Measurements from ENCODE around the gene COL9A3. TPM values are rescaled to one million over a fixed set of nuclear protein-coding genes. Genes with fewer than 3 reads are reported as not detected.

The COL9A3 gene
- 0.41 to 0.74 TPM (median 0.60 TPM) in 5 replicates for total RNA-seq (2022; extraction: Qiagen RNA extraction)

DNA sequence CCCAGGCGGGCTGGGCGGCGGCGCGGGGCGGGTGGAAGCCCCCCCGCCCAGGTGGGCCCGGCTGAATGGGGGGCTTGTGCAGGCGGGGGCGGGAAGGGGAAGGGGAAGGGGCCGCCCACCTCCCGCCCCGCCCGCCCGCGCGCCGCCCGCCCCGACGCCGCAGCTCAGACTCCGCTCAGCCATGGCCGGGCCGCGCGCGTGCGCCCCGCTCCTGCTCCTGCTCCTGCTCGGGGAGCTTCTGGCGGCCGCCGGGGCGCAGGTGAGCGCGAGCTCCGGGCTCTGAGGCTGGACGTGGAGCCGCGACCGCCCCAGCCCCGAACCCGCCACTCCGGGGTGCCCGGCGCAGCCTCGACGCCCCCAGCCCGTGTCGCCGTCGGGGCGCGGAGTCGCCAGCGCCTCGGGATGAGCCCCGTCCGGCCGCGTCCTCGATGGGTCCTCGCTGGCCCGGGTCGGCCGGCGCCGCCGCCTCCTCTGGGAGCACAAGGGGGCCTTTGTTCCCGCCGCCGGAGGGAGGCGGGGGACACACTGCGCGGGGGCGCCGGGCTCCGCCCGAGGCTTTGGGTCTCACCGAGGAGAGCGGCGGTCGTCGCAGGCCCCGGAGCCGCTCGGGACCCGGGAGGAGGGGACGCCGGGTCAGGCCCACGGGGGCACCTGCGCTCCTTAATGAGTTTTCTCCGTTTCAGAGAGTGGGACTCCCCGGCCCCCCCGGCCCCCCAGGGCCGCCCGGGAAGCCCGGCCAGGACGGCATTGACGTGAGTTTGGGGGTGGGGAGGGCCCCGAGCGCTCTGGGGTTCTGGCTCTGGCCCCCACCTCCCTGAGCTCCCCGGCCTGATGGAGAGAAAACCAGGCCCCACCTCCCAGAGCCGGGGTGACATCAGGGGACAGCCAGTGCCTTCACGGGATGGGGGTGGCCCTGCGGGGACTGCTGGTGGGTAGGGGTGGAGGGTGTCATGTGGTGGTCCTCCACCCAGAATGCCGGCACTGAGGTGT, at the start of gene COL9A3:
Gene COL9A3 (plus strand): TSS at position 167 of the 990 bp plus-strand sequence. CDS start 15 bp downstream, at position 182.

GRCh38 chr20:62804627-62805154, 12.2 kb upstream of the COL9A3 start, which contains the start of gene OGFR:
Gene OGFR, plus strand, starts transcription at chr20:62804835. Its CDS starts 25 bp downstream, at chr20:62804860.

GRCh38 chr20:62861726-62862336, 45.0 kb downstream of the COL9A3 start, which contains the start of gene TCFL5:
Gene TCFL5, minus strand, starts transcription at chr20:62861822. Its CDS starts 152 bp downstream, at chr20:62861670.

Other genes with a start within 250 kb of the COL9A3 start
- gene SLCO4A1, start 174.5 kb upstream of the COL9A3 start, total RNA-seq (2022; extraction: Qiagen RNA extraction): 10.3 to 16.8 TPM (median 15.7 TPM) in 5 replicates
- 0.03 to 0.14 TPM (median 0.07 TPM) in 5 replicates for gene NTSR1, start 108.2 kb upstream of the COL9A3 start, total RNA-seq (2022; extraction: Qiagen RNA extraction)
- gene MRGBP, start 20.6 kb upstream of the COL9A3 start, total RNA-seq (2022; extraction: Qiagen RNA extraction): 19.6 to 22.7 TPM (median 22.3 TPM) in 5 replicates
- 37.7 to 49.8 TPM (median 42.9 TPM) in 5 replicates for gene OGFR, start 12.2 kb upstream of the COL9A3 start, total RNA-seq (2022; extraction: Qiagen RNA extraction)
- 3.6 to 4.3 TPM (median 3.8 TPM) in 5 replicates for gene TCFL5, start 44.8 kb downstream of the COL9A3 start, total RNA-seq (2022; extraction: Qiagen RNA extraction)
- gene DIDO1, start 109.5 kb downstream of the COL9A3 start, total RNA-seq (2022; extraction: Qiagen RNA extraction): 18.1 to 30.1 TPM (median 26.9 TPM) in 5 replicates
- gene GID8, start 121.1 kb downstream of the COL9A3 start, total RNA-seq (2022; extraction: Qiagen RNA extraction): 20.6 to 25.0 TPM (median 22.6 TPM) in 5 replicates
- gene SLC17A9, start 135.7 kb downstream of the COL9A3 start, total RNA-seq (2022; extraction: Qiagen RNA extraction): 0.04 to 0.18 TPM (median 0.08 TPM) in 5 replicates
- gene BHLHE23, start 189.9 kb downstream of the COL9A3 start, total RNA-seq (2022; extraction: Qiagen RNA extraction): 0.12 TPM in 1 of 5 replicates, not detected in the others